Psoas muscle (tissue), 8 donors: ENCODE measurements around the gene TMEM44. TPM values are rescaled to one million over a fixed set of nuclear protein-coding genes. Genes with fewer than 3 reads are reported as not detected.
A peak's percentile ranks its signal among the peaks of the same experiment; 100 is the strongest.

ENCODE experiments used
- ATAC-seq, 4 donors: fragments of 200-7000 bp; cut with Tn5 transposase; one replicate each; pipeline ENCODE4 v1.9.1; 2020; ENCODE audit warnings: moderate library complexity in 3 of 4, mild to moderate bottlenecking in 2 of 4
- DNase-seq, 2 donors: peaks; one replicate each; pipeline ENCODE4 v3.0.0-alpha.2; 2020
- H3K27ac ChIP-seq: fragments of 200-600 bp; one replicate; pipeline ENCODE4 v1.8.0; 2022
- H3K27me3 ChIP-seq, 3 donors: fragments of 200-600 bp in 1 of 3; one replicate each; pipeline versions ENCODE4 v1.6.1 to v1.8.0; 2013 to 2022; ENCODE audit warnings: low read length in 2 of 3, mild to moderate bottlenecking in 2 of 3, moderate library complexity in 1 of 3; ENCODE audit not compliant: insufficient read depth in 3 of 3
- H3K36me3 ChIP-seq, 2 donors: fragments of 200-600 bp in 1 of 2; one replicate each; pipeline versions ENCODE4 v1.6.1 to v1.8.0; 2013 to 2022; ENCODE audit warnings: low read depth in 1 of 2, mild to moderate bottlenecking in 1 of 2, moderate library complexity in 1 of 2; ENCODE audit not compliant: insufficient read depth in 1 of 2
- H3K4me1 ChIP-seq: fragments of 200-600 bp; one replicate; pipeline ENCODE4 v1.8.0; 2022
- H3K4me3 ChIP-seq: fragments of 200-600 bp; one replicate; pipeline ENCODE4 v1.8.0; 2022; ENCODE audit warnings: mild to moderate bottlenecking
- H3K9me3 ChIP-seq: fragments of 200-600 bp; one replicate; pipeline ENCODE4 v1.8.0; 2022
- WGBS, 3 donors: extraction: QIAGEN DNeasy Blood & Tissue Kit; methylation state at CpG; one replicate each; pipeline versions ENCODE4 v1.1.6 to v1.1.7; 2013; 5-methylcytosine and 5-hydroxymethylcytosine counted together
- intact Hi-C, 2 donors: fragments of 100-400 bp; cut with DNase I; formaldehyde crosslinking; loops; one replicate each; pipeline versions ENCODE4 v1.11.0 to v1.14.2; 2022
- polyA plus RNA-seq, 3 donors: library from polyadenylated mRNA; stranded (reverse); fragments of 200-250 nt; gene quantifications; one replicate each; pipeline ENCODE4 v1.2.3, GENCODE V29; 2013
- total RNA-seq, 4 donors: library from RNA; stranded (reverse); fragmentation: NEBNext Ultra II Directional in 2 of 4; extraction: Animal tissue kit (Norgen Biotek cat#: 25700) in 2 of 4; gene quantifications; one replicate each; pipeline versions ENCODE4 v1.2.1 to v1.2.4, GENCODE V29; 2021 to 2023
- TF ChIP-seq, protein P1 (sequence below): fragments of 200-600 bp; IDR thresholded peaks from one replicate; pipeline ENCODE4 v1.8.0; 2022; ENCODE audit warnings: antibody characterized with exemption
- donor health status: healthy with polysubstance abuse.
- donor health status: DM: no; HTN: no; CAD: no; lungs with moderate emphysema.
- donor health status: Bipolar disorder and iron deficiency.
- donor health status: healthy.
- donor health status: DM: yes; HTN: yes; CAD: no.
- donor health status: DM: no; HTN: no; CAD: no.
- donor health status: DM: no; HTN: no; CAD: no.
- donor health status: DM: yes; HTN: yes; CAD: no.

The TMEM44 gene
- total and polyA plus RNA-seq, 7 donors, result 2.0 to 4.4 (median 3.1) TPM

DNA sequence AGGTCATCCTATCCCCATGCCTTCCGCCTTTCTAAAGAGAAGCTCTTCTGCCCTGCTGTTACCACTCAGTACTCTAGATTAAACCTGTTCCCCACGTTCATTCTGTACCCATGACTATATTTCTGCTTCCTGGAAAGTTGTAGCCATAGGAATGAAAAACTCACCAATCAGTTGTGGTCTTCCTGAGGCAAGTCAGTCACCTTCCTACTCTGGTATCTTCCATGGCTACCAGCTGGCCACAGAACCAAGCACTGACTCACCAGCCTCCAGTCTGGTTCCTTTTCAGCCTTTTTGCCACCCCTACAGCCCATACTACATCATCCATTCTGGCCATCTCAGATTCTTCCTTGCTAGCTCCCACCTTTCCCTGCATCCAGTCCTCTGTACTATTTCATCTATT is 46.4 kb downstream of the TMEM44 start:
- no peak for ATAC-seq
- Histone ChIP-seq H3K27ac (no peak overlapping the region), H3K4me3 (no peak overlapping the region), H3K9me3 (no peaks in the 10 kb centered on the region), H3K4me1 (peaks cover 8% of the 10 kb centered on the region), H3K27me3 (no peaks in the 10 kb centered on the region), H3K36me3 (peaks cover 0 to 6% of the 10 kb centered on the region in 2 donors)
- WGBS, 3 donors, result 50 to 83% (median 79%) methylated on average over 2 of the region's 2 CpGs
- no peak for DNase-seq
- TF ChIP-seq, protein P1, sequence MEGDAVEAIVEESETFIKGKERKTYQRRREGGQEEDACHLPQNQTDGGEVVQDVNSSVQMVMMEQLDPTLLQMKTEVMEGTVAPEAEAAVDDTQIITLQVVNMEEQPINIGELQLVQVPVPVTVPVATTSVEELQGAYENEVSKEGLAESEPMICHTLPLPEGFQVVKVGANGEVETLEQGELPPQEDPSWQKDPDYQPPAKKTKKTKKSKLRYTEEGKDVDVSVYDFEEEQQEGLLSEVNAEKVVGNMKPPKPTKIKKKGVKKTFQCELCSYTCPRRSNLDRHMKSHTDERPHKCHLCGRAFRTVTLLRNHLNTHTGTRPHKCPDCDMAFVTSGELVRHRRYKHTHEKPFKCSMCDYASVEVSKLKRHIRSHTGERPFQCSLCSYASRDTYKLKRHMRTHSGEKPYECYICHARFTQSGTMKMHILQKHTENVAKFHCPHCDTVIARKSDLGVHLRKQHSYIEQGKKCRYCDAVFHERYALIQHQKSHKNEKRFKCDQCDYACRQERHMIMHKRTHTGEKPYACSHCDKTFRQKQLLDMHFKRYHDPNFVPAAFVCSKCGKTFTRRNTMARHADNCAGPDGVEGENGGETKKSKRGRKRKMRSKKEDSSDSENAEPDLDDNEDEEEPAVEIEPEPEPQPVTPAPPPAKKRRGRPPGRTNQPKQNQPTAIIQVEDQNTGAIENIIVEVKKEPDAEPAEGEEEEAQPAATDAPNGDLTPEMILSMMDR, result no peak
- intact Hi-C loops, result loop anchor here in 1 of 2 donors (5.0 kb wide), 1 partner anchor 100 kb away; the partner anchor contains the start of gene ATP13A3

DNA sequence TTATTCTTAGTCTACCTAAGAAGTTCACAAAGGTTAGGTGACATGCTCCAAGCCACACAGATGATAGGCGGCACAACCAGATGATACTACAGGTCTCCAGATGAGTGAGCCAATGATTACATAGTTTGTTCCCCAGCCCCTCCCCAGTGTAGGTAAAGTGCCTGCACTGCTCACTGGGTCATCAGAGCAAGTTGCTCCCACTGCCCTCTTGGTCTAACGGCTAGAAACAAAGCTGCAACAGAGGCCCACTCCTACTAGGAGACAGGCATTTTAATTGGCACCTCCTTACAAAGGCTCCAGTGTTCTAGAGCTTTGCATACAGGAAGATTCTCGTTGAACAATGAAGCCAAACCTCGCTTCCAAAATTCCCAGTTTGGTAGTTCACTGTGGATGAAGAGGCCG is 47.3 kb downstream of the TMEM44 start:
- Histone ChIP-seq H3K27me3 (no peaks in the 10 kb centered on the region), H3K4me1 (peaks cover 8% of the 10 kb centered on the region), H3K27ac (no peak overlapping the region), H3K4me3 (no peak overlapping the region), H3K36me3 (peaks cover 0 to 6% of the 10 kb centered on the region in 2 donors), H3K9me3 (no peaks in the 10 kb centered on the region)
- intact Hi-C loops, result loop anchor here in 1 of 2 donors (5.0 kb wide), 1 partner anchor 99 kb away; the partner anchor contains the start of gene ATP13A3
- WGBS, 3 donors, result 65 to 76% (median 67%) methylated on average over 5 of the region's 5 CpGs
- DNase-seq (no peak), ATAC-seq (no peak)
- TF ChIP-seq, protein P1, result no peak

DNA sequence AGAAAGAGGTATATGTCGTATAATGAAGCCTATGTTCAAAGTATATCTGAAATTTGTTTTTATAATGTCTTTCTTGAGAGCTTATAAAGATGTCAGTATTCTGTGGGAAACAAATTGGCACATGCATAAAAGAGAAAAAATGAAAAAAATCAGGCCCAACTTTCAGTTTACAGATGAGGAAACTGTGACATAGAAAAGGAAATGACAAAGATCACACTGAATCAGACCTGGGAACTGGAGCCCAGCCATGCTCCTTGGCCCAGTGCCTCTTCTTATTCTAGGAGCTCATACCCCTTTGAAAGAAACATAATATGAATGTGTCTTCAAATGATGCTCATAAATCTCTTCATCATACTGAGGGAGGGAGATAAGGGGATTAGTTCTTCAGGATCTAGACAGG is 48.4 kb downstream of the TMEM44 start:
- peaks cover 0 to 6% of the 10 kb centered on the region in 2 donors for H3K36me3 ChIP-seq
- peak overlapping the region; percentile 81 for H3K4me3 ChIP-seq
- no peaks in the 10 kb centered on the region for H3K27me3 ChIP-seq
- 88 to 97% (median 96%) methylated on average over 1 of the region's 1 CpG for WGBS, 3 donors
- no peaks in the 10 kb centered on the region for H3K9me3 ChIP-seq
- peak overlapping the region; percentile 92 for H3K27ac ChIP-seq
- ATAC-seq (no peak), DNase-seq (peak in 1 of 2 donors; percentile 38)
- intact Hi-C loops, result loop anchor here (5.0 kb wide), 1 partner anchor 98 kb away; the partner anchor contains the start of gene ATP13A3 (in 2 of the 2)
- peaks cover 8% of the 10 kb centered on the region for H3K4me1 ChIP-seq
- TF ChIP-seq, protein P1, result no peak

DNA sequence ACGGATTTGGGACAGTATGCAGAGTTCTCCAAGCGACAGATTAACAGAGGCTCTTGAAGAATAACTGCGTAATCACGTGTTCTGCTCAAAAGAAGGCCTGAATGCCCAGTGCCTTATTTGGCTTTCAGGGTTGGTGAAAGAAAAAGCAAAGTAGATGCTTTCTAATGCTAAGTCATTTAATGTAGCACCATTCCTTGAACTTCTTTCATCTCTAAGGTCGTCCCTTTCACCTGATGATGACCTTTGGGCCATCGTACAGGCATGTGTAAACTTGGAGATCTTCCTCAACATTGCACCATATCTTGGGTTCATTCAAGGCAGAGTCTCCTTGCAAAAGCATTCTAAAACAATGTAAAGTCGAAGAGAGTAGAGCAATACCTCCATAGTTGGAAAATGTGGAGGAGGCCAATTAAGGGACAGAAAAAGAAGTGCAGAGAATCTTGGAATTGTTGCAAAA is 48.9 kb downstream of the TMEM44 start:
- DNase-seq (no peak), ATAC-seq (peak; percentile 17 to 54 (median 36))
- Histone ChIP-seq H3K27ac (peak overlapping the region; percentile 92), H3K4me1 (peaks cover 8% of the 10 kb centered on the region), H3K4me3 (peak overlapping the region; percentile 81), H3K9me3 (no peaks in the 10 kb centered on the region), H3K27me3 (no peaks in the 10 kb centered on the region), H3K36me3 (peaks cover 0 to 6% of the 10 kb centered on the region in 2 donors)
- intact Hi-C loops, result loop anchor here in 1 of 2 donors (5.0 kb wide), 1 partner anchor 97 kb away; the partner anchor contains the start of gene ATP13A3
- TF ChIP-seq, protein P1, result no peak
- 11 to 29% (median 18%) methylated on average over 7 of the region's 7 CpGs for WGBS, 3 donors
